Duodenal mucosa (tissue), 2 donors: ENCODE results near the gene ASTN2.

Experiments used
- H3K27ac ChIP-seq: one replicate; pipeline ENCODE4 v1.7.0; 2013; ENCODE audit warnings: low read depth, low read length
- H3K27me3 ChIP-seq, 2 donors: one replicate each; pipeline ENCODE4 v1.7.0; 2013; ENCODE audit warnings: low read length in 2 of 2, control low read depth in 1 of 2; ENCODE audit not compliant: insufficient read depth in 2 of 2, control insufficient read depth in 1 of 2
- H3K36me3 ChIP-seq, 2 donors: one replicate each; pipeline ENCODE4 v1.7.0; 2013; ENCODE audit warnings: low read length in 2 of 2, control low read depth in 1 of 2; ENCODE audit not compliant: insufficient read depth in 2 of 2, control insufficient read depth in 1 of 2
- H3K4me1 ChIP-seq, 2 donors: one replicate each; pipeline ENCODE4 v1.7.0; 2013; ENCODE audit warnings: low read length in 2 of 2, control low read depth in 1 of 2; ENCODE audit not compliant: insufficient read depth in 2 of 2, control insufficient read depth in 1 of 2
- H3K4me3 ChIP-seq, 2 donors: one replicate each; pipeline ENCODE4 v1.7.0; 2013; ENCODE audit warnings: low read length in 2 of 2, low read depth in 1 of 2
- H3K9ac ChIP-seq, 2 donors: one replicate each; pipeline ENCODE4 v1.7.0; 2013; ENCODE audit warnings: low read length in 2 of 2, low read depth in 1 of 2
- H3K9me3 ChIP-seq, 2 donors: one replicate each; pipeline ENCODE4 v1.7.0; 2013; ENCODE audit warnings: low read length in 2 of 2, control low read depth in 1 of 2; ENCODE audit not compliant: control insufficient read depth in 1 of 2

ASTN2 gene

DNA sequence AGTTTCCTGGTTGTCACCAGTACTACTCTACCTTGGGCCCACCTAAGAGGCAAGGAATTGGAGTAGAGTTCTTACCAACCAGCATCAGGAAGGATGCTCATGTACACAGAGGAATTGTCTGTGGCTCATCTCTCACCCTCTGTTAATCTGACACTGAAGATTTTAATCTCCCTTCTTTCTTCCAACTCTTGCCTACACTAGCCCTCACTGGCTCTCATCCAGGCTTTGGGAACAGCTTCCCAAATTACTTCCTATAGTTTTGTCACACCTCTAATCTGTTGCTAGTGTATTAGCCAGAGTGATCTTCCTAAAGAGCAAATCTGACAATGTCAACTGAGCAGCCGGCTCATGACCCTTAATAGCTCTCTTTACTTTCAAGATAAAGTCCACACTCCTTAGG is 946.5 kb downstream of the ASTN2 start:
- Histone ChIP-seq H3K27ac (no peak overlapping the region), H3K4me3 (no peak overlapping the region), H3K36me3 (no peaks in the 10 kb centered on the region), H3K4me1 (no peaks in the 10 kb centered on the region), H3K27me3 (no peaks in the 10 kb centered on the region), H3K9ac (no peak overlapping the region), H3K9me3 (no peaks in the 10 kb centered on the region)

DNA sequence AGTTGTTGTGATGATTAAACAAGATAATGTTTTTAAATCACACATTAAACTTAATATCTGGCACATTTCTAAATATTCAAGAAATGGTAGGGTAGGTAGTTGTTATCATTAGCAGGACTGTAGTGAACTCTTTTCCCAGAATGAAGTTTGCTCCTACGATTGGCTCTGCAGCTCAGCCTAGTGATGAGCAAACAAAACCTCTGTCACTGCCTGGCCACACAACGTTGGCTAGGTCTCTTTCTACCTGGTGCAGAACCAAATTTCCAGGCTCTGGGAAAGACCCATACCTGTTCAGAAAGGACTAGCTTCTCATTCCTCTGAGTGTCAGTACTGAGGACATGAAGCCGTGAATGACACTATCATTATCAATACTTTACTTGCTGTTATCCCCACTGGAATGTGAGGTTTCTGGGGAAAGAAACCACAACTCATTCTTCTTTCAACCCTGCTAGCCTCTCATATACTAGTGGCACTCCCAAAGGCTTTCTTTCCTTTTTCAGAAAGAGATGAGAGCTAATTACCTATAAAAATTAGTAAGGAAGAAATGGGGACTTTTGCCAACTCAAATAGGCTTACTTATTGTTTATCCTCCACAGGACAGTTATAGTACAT is 947.0 kb downstream of the ASTN2 start:
- H3K27me3 ChIP-seq, result no peaks in the 10 kb centered on the region
- H3K4me1 ChIP-seq, result no peaks in the 10 kb centered on the region
- no peaks in the 10 kb centered on the region for H3K36me3 ChIP-seq
- H3K4me3 ChIP-seq, result no peak overlapping the region
- no peak overlapping the region for H3K9ac ChIP-seq
- no peaks in the 10 kb centered on the region for H3K9me3 ChIP-seq
- no peak overlapping the region for H3K27ac ChIP-seq

DNA sequence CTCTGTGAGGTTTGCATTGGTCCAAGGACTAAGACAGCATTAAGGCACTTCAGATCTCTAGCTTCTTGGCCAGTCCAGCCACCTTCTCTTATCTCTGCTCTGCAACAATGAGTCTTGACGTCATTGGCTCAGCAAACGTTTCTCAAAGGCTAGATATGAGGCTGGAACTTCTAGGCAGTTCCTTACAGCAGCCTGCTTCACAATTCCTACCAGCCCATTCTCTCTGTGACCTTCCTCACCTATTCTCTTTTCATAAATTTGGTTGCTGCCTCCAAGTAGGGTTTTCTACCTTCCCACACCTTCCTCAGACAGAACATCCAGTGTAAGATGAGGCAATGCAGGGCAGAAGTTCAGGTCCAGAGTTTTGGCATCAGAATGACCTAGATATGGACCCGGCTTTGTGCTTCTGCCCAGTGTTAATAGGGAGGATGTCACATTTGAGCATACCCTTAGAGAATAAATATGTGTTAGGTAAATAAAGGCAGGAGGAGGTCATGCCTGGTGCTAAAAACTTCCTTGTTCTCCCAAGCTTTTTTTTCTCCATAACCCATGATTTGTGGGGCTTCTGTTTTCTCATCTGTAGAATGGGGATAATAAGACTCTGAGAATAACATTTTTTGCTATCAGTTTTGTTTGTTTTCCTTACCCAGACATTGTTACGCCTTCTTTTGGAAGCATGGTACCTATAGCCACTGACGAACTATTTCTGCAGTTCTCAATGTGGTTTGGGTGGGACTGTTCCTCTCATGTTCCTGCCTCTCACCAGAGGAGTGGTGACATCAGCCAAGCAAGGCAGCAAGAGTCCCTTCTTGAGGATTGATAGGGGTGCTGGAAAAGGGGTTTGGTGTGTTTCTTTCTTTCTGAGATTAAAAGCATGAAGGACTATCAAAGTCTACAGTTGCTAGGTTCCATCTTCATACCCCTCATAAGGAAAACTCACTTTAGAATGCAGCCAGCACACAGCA is 948.3 kb downstream of the ASTN2 start:
- Histone ChIP-seq H3K36me3 (no peaks in the 10 kb centered on the region), H3K27me3 (no peaks in the 10 kb centered on the region), H3K4me3 (no peak overlapping the region), H3K9ac (no peak overlapping the region), H3K9me3 (no peaks in the 10 kb centered on the region), H3K27ac (no peak overlapping the region), H3K4me1 (no peaks in the 10 kb centered on the region)

DNA sequence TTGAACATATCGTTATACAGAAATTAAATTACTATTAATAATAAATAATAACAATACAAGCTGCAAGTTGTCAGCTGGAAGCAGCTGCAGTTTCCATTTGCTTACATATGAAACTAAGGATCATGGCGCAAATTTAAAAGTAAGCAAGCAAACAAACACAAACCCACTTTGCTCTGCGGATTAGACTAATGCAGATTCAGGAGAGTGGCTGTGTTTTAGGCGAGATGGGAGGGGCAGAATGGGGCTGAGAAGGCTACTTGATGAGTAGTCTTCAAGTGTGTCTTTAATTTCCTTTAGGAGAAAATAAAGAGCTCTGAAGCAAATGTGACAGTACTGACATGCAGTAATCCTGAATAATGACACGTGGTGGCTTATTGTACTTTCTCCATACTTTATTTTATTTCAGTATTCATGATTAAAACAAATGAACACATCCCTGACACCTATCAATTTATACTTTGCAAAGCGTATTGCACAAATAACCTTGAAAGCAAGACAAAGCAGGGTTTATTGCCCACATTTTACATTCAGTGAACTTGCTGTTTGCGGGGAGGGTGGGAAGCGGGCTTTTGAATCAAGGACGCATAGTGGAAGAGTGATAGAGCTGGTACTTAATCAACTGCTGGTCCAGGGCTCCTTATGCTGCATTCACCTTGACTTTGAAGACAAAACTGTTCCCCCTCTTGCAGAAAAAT is 949.1 kb downstream of the ASTN2 start:
- H3K27ac ChIP-seq, result no peak overlapping the region
- no peak overlapping the region for H3K9ac ChIP-seq

DNA sequence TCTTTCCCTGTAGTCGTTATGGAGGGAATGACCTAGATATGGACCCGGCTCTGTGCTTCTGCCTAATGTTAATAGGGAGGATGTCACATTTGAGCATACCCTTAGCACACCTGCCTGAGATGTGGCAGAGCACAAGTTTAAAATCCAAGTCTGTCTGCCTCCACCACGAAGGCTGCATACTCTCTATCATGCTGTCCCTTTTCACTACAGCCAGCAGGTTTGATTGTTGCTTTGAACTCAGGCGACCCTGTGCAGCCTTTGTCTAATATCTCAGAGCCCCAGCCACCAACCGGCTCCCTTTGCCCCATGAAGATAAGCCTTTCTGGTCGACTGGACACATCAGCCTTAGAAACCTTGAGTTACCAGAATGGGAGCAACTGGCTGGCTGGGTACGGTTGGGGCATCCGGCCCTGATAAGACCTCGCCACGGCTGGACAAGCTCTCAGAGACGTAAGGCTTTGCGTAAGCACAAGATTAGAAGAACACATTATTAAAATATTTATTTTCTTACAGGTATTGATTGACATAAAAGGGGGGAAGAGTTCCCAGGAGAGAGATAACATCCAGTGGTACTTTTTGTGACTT is 949.8 kb downstream of the ASTN2 start:
- Histone ChIP-seq H3K4me1 (no peaks in the 10 kb centered on the region), H3K27ac (no peak overlapping the region), H3K36me3 (no peaks in the 10 kb centered on the region), H3K27me3 (no peaks in the 10 kb centered on the region), H3K9me3 (no peaks in the 10 kb centered on the region), H3K9ac (no peak overlapping the region), H3K4me3 (no peak overlapping the region)

More for the DNA sequence above, 949.1 kb downstream of the ASTN2 start:
- no peaks in the 10 kb centered on the region for H3K36me3 ChIP-seq
- no peaks in the 10 kb centered on the region for H3K27me3 ChIP-seq
- H3K4me1 ChIP-seq, result no peaks in the 10 kb centered on the region
- no peak overlapping the region for H3K4me3 ChIP-seq
- no peaks in the 10 kb centered on the region for H3K9me3 ChIP-seq

DNA sequence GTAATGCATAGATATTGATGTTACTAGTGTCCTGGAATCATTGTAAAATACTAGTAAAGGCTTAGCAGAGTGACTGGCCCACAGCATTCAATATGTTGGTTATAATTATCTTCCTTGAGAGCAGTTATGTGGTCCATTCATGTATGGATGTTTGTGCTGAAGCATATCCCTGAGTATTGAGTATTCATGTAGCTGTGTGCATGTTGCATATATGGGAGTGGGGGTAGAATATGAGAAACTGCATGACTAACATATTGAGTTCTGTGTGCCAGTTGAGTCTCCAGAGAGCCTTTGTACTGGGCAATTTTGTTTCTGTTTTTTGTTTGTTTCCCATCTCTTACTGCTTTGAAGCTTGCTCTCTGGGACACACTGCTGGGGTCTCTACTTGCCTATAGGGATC is 950.4 kb downstream of the ASTN2 start:
- Histone ChIP-seq H3K4me3 (no peak overlapping the region), H3K9me3 (no peaks in the 10 kb centered on the region), H3K36me3 (no peaks in the 10 kb centered on the region), H3K4me1 (no peaks in the 10 kb centered on the region), H3K27ac (no peak overlapping the region), H3K9ac (no peak overlapping the region), H3K27me3 (no peaks in the 10 kb centered on the region)

DNA sequence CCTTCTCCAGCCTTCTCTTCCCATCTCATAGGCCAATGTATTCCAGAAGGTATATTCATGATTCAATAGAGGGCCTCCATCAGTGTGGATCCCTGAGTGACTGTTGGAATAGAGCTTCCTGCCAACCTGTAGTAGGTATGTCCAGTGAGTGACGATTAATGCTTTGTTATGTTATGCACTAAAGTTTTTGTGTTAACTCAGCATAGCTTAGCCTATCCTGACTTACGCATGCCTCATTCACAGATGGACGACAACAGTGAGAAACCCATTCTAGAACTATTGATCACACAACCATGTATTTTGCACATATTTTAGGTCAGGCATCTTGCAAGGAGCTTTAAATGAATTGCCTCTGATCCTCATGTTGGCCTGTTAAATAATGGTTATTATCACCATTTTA is 953.2 kb downstream of the ASTN2 start:
- Histone ChIP-seq H3K4me1 (no peaks in the 10 kb centered on the region), H3K27ac (no peak overlapping the region), H3K4me3 (no peak overlapping the region), H3K27me3 (no peaks in the 10 kb centered on the region), H3K36me3 (no peaks in the 10 kb centered on the region), H3K9me3 (peaks cover 0 to 4% of the 10 kb centered on the region in 2 donors), H3K9ac (no peak overlapping the region)

DNA sequence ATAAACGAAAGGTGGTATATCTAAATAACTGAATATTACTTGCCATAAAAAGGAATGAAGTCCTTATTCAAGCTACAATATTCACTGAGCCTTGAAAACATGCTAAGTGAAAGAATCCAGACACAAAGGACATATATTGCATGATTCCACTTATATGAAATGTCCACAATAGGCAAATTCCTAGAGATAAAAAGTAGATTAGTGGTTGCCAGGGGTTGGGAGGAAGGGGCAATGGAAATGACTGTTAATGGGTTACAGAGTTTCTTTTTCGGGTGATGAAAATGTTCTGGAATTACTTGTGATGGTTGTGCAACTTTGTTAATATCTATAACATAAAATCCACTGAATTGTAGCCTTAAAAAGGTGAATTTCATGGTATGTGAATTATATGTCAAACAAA is 954.8 kb downstream of the ASTN2 start:
- H3K9ac ChIP-seq, result no peak overlapping the region
- H3K27ac ChIP-seq, result no peak overlapping the region
- no peaks in the 10 kb centered on the region for H3K4me1 ChIP-seq
- H3K4me3 ChIP-seq, result no peak overlapping the region
- peaks cover 0 to 8% of the 10 kb centered on the region in 2 donors for H3K9me3 ChIP-seq
- H3K27me3 ChIP-seq, result no peaks in the 10 kb centered on the region
- no peaks in the 10 kb centered on the region for H3K36me3 ChIP-seq

DNA sequence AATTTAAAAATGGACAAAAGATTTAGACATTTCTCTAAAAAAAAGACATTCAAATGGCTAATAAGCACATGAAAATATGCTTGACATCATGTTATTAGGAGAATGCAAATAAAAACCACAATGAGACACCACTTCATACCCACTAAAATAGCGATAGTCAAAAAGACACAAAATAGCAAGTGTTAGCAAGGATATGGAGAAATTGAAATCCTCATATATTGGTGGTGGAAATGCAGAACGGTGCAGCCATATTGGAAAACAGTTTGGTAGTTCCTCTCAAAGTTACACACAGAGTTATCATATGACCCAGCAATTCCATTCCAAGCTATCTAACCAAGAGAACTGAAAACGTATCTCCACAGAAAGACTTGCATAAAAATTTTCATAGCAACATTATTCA is 955.3 kb downstream of the ASTN2 start:
- Histone ChIP-seq H3K9ac (no peak overlapping the region), H3K4me3 (no peak overlapping the region), H3K27ac (no peak overlapping the region), H3K36me3 (no peaks in the 10 kb centered on the region), H3K4me1 (no peaks in the 10 kb centered on the region), H3K9me3 (peaks cover 0 to 8% of the 10 kb centered on the region in 2 donors), H3K27me3 (no peaks in the 10 kb centered on the region)
